Cardiac atrium fibroblast (primary cell): ENCODE results near the gene AQP1. TPM values are rescaled to one million over a fixed set of nuclear protein-coding genes. Genes with fewer than 3 reads are reported as not detected.

Experiments used
- total RNA-seq: library from RNA; depleted of rRNA; stranded (reverse); fragments of >200 nt; gene quantifications from 2 replicates; pipeline ENCODE4 v1.2.3, GENCODE V29; 2015

AQP1 gene
- total RNA-seq: 4.4 and 7.9 TPM in 2 replicates

GRCh38 chr7:30911561-30911969 lies at the start of gene AQP1:
AQP1 (plus strand) TSS chr7:30911853; CDS start chr7:30911910, 57 bp downstream.

GRCh38 chr7:30963842-30964241 lies 52.2 kb downstream of the AQP1 start, which contains the start of gene GHRHR:
GHRHR (plus strand) TSS chr7:30963953; CDS start chr7:30964069, 116 bp downstream.

Other genes with a start within 250 kb of the AQP1 start
- not detected in 2 replicates for gene CRHR2, start 229.4 kb upstream of the AQP1 start, total RNA-seq
- 195 and 197 TPM in 2 replicates for gene INMT, start 159.7 kb upstream of the AQP1 start, total RNA-seq
- gene MINDY4, start 140.4 kb upstream of the AQP1 start, total RNA-seq: 7.9 and 8.6 TPM in 2 replicates
- not detected in 2 replicates for gene GHRHR, start 52.1 kb downstream of the AQP1 start, total RNA-seq
- gene ADCYAP1R1, start 140.5 kb downstream of the AQP1 start, total RNA-seq: not detected in 2 replicates